Cardiac fibroblast (primary cell): ENCODE results near the gene RNF5.
A peak's percentile ranks its signal among the peaks of the same experiment; 100 is the strongest.

Source experiments
- DNase-seq, 2 donors: peaks; one replicate each; pipeline versions ENCODE4 v3.0.0 to v3.0.0-alpha.2; 2010; ENCODE audit warnings: low read depth in 2 of 2
- H3K4me3 ChIP-seq, 2 donors: replicated peaks in 1 of 2; 1 replicate in 1 of 2; 2 replicates in 1 of 2; pipeline ENCODE4 v1.5.1; 2011; ENCODE audit warnings: low read depth in 2 of 2, low read length in 2 of 2, mild to moderate bottlenecking in 2 of 2, moderate library complexity in 1 of 2
- TF ChIP-seq, protein P1 (sequence below): IDR thresholded peaks from one replicate; pipeline ENCODE4 v1.5.1; 2011; ENCODE audit warnings: low read depth, mild to moderate bottlenecking, low read length, inconsistent platforms

RNF5 gene

DNA sequence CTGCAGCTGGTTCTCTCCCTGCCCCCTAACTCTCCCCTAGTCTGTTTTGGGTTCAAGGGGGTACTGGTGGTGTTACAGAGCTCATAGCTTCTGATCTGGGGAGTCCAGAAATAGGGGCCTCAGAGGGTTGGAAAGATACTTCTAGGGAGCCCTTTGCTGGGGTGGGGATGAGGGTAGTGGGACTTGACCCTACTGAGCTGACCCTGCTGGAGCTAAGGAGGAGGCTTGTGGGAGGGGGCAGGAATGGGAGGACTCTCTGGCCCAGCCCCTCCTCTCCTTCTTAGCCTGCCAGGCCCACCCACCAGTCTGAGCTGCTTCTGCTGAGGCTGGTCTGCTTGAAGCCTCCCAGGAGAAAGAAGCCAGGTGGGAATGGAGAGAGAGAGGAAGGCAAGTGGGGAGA lies 13.9 kb upstream of the RNF5 start, which contains the start of gene EGFL8:
TSS of gene EGFL8 (plus strand) at position 301 of the 400 bp plus-strand sequence. CDS start 1,571 bp downstream, outside the sequence.
- TF ChIP-seq, protein P1, sequence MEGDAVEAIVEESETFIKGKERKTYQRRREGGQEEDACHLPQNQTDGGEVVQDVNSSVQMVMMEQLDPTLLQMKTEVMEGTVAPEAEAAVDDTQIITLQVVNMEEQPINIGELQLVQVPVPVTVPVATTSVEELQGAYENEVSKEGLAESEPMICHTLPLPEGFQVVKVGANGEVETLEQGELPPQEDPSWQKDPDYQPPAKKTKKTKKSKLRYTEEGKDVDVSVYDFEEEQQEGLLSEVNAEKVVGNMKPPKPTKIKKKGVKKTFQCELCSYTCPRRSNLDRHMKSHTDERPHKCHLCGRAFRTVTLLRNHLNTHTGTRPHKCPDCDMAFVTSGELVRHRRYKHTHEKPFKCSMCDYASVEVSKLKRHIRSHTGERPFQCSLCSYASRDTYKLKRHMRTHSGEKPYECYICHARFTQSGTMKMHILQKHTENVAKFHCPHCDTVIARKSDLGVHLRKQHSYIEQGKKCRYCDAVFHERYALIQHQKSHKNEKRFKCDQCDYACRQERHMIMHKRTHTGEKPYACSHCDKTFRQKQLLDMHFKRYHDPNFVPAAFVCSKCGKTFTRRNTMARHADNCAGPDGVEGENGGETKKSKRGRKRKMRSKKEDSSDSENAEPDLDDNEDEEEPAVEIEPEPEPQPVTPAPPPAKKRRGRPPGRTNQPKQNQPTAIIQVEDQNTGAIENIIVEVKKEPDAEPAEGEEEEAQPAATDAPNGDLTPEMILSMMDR, result no peak
- H3K4me3 ChIP-seq, result no peak within 1 kb of the TSS
- DNase-seq, result no peak

DNA sequence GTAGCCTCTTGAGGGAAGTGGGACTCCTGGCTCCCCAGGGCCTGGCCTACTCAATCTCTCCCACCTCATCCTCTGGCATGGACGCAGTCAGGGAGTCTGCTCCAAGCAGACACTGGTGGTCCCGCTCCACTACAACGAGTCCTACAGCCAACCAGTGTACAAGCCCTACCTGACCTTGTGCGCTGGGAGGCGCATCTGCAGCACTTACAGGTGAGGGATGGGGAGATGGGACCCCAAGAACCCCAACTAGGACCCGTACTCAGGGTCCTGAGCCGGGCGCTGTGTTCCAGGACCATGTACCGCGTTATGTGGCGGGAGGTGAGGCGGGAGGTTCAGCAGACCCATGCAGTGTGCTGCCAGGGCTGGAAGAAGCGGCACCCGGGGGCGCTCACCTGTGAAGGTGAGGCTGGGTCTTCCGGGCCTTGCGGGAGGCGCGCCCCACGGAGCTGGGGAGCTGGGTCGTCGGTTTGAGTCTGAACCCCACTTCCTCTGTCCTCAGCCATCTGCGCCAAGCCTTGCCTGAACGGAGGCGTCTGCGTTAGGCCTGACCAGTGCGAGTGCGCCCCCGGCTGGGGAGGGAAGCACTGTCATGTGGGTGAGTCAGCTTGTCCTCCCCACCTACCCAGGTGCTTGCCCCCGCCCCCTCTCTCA lies 11.7 kb upstream of the RNF5 start:
- no peak overlapping the region for H3K4me3 ChIP-seq
- no peak for DNase-seq
- TF ChIP-seq, protein P1, result no peak

DNA sequence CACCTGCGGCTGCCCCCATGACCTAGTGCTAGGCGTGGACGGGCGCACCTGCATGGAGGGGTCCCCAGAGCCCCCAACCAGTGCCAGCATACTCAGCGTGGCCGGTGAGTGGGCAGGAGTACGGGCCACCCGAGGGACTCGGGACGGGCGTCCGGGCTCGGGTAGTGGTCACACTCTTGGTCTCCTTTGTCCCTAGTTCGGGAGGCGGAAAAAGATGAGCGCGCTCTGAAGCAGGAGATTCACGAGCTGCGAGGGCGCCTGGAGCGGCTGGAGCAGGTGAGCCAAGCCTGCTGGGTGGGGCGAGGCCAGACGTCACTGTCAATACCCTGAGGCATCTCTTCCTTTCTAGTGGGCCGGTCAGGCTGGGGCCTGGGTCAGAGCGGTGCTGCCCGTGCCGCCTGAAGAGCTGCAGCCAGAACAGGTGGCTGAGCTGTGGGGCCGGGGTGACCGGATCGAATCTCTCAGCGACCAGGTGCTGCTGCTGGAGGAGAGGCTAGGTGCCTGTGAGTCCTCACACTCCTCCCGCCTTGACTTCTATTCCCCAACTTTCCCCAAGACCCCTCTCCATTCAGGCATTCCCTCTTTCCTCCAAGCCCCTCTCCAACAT lies 10.9 kb upstream of the RNF5 start:
- no peak for DNase-seq
- TF ChIP-seq, protein P1, result no peak
- no peak overlapping the region for H3K4me3 ChIP-seq

DNA sequence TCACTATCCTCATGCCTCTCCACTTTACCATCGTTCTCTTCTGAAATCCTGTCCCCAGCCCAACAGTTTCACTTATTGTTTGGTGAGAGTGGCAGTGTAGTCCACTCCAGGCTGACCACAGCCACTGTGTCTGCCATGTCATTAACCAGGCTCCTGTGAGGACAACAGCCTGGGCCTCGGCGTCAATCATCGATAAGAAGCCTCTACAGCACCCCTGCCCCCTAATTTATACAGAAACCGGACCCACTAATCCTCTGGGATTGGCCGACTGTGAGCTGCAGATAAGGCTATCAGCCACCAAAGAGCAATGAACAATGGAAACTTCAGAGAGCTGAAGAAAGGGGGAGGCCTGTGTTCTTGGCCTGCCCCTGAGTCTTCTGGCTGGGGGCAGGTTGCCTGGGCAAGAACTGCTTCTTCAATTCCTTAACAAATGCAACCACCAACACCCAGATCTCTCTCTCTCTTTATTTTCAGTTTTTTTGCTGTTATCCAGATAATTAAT lies 10.4 kb upstream of the RNF5 start:
- no peak overlapping the region for H3K4me3 ChIP-seq
- DNase-seq, result no peak

DNA sequence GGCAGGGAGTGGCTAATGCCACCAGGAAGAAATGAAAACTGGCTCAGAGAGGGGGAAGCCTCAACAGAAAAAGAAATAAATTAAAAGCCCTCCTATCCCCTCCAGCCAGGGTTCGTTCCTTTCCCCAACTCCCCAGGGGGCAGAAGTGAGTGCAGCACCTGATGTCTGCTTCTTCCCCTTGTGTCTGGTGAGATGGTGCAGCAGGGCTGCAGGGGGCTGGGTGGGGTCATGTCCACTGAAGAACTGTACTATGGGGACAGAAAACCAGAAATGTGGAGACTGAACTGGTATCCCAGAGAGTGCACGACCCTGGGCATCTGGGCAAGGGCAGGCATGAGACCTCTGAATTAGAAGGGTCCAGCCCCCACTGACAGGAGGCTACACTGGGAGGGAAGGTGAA lies 9.9 kb upstream of the RNF5 start:
- TF ChIP-seq, protein P1, result no peak

More for the DNA sequence above, 10.4 kb upstream of the RNF5 start:
- TF ChIP-seq, protein P1, result no peak

DNA sequence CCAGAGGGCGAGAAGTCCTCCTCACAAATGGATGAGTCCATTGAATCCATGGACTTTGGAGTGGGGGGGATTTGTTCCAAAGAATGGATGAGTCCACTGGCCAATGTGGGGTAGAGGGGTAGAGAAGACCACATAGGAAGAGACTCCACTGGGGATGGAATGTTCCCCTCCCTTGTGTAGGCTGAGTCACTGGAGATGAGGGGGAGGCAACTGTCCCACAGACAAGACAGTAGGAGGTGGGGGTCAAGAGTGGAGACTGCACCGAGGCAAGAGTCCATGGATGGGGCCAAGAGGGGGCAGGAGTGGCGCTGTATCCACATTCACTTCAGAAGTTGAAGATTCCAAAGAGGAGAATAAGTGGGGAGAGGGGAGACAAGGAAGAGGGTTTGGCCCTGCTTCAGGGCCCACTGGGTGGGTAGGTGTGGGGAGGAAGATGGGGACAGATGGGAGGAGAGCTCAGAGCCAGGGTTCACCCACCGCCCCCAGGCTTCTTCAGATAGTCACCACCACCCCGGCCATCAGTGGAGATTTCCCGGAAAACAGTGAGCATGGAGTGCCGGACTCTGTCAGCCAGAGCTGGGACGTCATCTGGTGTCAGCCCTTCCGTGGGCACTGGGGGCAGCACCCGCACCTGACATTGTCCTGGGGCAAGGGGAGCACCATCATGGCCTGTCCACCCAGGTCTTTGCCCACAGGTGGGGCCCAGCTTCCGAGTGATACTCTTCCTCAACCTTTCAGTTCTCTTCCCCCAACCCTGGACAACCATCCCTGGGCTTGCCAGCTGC lies 9.2 kb upstream of the RNF5 start:
- TF ChIP-seq, protein P1, result no peak
- DNase-seq, result peak in 1 of 2 donors; percentile 19
- no peak overlapping the region for H3K4me3 ChIP-seq

More for the DNA sequence above, 9.9 kb upstream of the RNF5 start:
- DNase-seq, result no peak
- H3K4me3 ChIP-seq, result no peak overlapping the region
